NOMO-1 treated with dmso at 0.1 percent for 144 hours (cell line): Measurements from ENCODE around the gene FBXO41.

Experiments used
- DNase-seq: peaks from one replicate; lab custom pipeline; 2025; ENCODE audit not compliant: unreplicated experiment; lab: John Stamatoyannopoulos, UW

The FBXO41 gene, protein sequence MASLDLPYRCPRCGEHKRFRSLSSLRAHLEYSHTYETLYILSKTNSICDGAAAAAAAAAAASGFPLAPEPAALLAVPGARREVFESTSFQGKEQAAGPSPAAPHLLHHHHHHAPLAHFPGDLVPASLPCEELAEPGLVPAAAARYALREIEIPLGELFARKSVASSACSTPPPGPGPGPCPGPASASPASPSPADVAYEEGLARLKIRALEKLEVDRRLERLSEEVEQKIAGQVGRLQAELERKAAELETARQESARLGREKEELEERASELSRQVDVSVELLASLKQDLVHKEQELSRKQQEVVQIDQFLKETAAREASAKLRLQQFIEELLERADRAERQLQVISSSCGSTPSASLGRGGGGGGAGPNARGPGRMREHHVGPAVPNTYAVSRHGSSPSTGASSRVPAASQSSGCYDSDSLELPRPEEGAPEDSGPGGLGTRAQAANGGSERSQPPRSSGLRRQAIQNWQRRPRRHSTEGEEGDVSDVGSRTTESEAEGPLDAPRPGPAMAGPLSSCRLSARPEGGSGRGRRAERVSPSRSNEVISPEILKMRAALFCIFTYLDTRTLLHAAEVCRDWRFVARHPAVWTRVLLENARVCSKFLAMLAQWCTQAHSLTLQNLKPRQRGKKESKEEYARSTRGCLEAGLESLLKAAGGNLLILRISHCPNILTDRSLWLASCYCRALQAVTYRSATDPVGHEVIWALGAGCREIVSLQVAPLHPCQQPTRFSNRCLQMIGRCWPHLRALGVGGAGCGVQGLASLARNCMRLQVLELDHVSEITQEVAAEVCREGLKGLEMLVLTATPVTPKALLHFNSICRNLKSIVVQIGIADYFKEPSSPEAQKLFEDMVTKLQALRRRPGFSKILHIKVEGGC

DNA sequence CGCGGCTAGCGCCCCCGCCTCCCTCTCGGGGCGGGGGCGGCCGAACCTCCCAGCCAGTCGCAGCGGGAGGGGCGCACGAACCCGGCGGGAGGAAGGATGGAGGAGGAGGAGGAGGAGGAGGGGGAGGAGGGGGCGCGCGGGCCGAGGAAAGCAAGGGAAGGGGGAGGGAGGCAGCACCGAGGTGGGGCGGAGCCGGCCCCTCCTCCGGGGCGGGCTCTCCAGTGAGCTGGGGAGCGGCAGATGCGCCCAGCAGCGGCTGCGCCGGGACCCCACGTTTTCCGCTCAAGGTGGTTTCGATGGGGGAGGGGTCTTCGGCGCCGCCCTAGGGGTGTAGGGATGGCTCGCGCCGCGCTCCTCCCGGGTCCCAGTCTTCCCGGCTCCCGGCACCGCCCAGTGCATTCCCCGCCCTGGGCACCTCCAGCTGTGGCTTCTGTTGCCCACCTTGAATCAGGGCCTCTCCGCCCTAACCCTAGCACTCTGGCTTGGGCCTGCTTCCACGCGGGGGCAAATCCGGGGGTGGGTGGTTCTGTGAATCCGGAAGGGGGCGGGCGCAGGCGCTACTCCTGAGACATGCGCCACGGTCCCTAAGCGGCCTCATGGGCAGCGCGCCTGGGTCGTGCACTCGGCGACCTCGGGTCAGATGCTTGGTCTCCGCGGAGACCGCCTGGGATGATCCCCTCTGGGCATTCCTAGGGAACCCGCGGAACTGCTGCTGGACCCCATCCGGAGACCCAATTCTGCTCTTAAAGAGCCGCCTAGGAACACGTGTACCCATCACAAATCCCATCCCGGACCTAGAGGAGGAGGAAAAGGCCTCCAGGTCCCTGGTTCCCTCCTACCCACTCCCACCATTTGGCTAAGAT, at the start of gene FBXO41:
TSS of gene FBXO41 (minus strand) at position 183 of the 863 bp plus-strand sequence. CDS start 14,848 bp downstream, outside the sequence.
- peak; percentile 61 for DNase-seq

DNA sequence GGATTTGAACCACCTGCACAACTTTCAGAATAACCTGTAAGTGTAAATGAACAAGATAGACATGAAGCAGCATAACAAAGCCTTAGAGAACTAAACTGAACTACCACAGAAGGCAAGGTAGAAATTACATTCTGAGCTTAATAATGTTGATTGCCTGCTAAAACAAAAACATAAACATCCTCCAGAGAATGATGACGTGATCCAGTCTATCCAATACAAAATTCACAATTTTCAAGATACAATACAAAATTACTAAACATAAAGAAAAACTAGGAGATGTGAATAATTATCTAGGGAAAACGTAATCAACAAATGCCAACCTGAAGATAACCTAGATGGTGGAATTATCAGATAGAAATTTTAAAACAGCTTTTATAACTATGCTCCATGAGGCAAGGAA, 49.8 kb upstream of the FBXO41 start:
- DNase-seq: no peak

DNA sequence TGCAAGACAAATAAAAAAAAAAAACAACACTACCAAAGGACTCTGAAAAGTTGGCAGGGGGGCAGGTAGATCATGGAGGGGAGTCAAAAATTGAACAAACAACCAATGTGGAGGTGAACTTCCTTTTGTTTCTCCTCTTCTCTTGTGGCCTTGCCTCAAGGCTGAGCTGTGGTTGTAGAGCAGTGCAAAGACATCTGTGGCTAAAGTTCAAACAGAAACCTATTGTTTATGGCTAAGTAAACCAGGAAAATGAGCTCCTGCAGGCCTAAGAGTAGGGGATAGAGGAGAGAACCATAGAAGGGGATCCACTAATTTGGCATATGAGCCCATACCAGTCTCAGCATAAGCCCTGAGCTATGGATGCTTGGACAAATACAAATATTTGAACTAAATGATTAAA, 49.3 kb upstream of the FBXO41 start:
- no peak for DNase-seq

DNA sequence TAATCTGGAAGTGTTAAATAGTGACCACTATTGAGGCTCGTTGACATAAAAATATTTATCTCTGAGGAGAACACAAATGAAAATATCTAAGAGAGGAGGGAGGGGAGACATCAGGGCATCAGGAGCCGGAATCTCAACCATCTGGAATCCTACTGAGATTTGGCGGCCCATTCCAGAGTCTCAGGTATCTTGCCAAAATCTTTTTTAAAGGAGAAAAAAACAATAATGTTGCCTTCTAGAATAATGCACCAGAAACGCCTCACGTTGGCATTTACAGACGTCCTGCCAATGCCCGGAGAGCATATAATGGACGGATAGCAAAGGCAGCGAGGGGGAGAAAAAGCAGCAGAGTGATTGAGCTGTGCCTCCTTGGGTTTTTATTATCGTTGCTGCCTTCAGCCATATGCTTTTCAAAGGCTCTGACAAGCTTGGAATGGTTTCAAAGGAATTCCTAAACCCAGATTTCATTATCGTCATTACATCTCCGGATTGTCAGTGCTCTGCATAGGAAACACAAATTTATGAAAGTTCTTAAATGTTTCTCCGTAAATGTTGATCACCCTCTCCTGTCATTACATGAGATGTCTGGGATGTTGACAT, 39.9 kb upstream of the FBXO41 start:
- DNase-seq: no peak

DNA sequence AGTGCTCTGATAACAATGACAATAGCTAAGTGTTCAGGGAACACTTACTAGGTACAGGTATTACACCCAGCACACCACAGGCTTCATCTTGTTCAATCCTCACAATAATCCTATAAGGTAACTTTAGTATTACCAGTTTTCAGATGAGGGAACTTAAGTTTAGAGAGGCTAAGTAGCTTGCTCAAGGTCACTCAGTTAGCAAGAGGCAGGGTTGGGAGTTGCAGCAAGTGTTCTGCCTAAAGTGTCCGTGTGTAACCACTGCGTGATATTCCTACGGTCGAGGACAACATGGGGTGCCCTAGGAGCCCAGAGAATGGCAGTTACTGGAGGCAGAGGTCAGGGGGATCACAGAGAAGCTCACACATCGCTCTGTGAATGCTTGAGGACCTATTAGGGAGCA, 39.3 kb upstream of the FBXO41 start:
- no peak for DNase-seq

DNA sequence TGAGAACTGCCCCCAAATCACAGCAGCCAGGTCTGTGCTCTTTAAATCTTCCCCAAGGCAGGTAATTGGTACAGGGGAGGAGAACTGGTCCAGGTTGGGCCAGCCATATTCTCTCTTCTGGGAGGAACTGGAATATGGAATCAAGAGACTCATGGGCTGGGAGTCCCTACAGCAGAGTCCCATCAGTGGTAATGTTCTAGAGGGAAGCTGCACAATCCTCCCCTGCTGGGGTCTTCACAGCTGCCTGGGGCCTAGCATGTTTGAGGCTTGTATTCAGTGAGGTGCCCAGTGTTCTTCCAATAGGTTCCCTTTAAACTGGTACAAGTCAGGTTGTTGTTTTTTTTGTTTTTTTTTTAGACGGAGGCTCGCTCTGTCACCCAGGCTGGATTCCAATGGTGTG, 30.2 kb upstream of the FBXO41 start:
- no peak for DNase-seq

DNA sequence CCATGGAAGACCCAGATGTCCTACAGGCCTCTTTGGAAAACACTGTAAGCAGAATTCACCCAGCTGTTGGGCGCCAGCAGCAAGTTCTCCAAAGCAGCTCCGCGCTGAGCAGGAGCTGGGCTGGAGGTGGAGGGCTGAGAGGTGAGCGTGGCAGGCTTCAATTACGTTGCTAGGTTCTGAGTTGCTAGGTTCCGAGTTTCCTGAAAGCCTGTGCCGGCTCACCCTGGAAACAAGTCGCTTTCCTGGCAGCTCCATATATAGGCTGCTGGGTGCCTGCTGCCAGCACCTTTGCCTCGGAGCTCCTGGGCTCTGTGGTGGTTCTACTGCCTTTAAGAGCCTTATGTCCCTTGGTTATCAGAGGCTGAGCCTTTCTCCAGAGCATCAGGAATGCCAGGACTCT, 23.4 kb upstream of the FBXO41 start:
- DNase-seq: no peak

DNA sequence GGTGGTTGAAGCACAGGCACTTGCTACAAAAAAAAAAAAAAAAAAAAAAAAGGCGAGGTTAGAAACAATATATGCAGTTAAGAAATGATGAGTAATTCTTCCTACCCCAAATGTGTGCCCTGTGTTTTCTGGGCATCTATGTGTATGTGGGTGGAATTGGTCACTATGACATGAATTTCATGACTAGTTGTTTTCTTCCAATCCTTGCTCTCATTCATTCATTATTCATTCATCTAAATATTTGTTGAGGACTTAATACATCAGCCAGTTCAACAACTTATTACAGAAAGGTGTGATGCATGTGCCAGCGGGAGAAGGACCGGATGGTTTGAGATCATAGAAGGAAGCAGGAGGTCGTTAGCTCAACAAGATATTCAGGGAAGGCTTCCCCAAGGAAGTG, 17.4 kb upstream of the FBXO41 start:
- no peak for DNase-seq

DNA sequence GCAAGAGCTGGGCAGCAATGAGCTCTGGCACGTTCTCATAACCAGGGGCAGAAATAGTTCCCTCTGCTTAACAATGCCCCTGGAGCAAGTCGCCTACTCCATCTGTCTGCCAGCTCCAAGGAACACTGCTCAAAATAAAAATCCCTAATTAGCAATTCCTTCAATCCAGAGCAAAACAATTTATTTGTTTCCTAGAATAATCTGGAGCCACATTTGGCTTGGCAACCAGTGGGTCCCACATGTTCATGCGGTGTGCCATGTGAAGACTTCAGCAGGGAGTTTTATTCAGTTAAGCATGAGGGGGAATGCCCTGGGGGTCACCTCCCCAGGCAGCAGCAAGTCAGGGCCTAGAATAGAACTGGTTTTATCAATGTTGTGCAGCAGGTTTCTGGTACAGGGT, 16.6 kb upstream of the FBXO41 start:
- DNase-seq: no peak

DNA sequence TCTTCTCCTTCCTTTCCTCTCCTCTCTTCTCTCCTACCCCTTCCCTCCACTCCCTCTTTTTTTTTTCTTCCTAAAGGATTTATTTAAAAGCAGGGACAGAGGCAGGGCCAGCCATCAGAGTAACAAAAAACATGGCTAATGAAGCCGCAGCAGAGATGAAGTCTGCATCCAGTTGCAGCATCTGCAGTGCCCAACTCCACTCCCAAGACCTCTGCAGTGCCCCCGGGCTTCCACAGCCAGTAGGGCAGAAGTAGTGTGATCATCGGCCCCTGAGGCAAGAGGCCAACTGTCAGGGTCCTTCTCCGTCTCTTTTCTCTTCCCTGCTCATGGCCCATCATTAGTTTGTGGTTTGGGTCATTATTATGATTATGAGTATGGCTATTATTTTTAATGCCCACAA, 13.3 kb upstream of the FBXO41 start:
- no peak for DNase-seq

DNA sequence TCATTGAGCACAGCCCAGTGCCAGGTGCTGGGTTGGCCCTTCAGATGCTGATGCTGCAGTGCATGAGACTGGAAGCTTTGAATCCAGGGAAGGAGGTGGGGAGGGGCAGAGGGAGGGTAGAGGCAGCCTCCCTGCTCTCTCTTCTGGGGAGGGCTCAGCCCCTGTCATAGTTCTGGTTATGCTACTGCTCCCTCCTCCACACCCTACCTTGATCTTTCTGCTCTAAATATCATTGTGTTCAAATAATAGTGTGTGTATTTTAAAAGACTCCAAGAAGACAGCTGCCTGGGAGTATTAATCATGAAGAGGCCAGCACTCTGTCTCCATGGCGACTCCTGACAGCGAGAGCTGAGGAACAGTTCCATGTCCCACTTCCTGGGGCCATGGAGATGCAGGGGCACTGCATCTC, 12.9 kb upstream of the FBXO41 start:
- DNase-seq: no peak

DNA sequence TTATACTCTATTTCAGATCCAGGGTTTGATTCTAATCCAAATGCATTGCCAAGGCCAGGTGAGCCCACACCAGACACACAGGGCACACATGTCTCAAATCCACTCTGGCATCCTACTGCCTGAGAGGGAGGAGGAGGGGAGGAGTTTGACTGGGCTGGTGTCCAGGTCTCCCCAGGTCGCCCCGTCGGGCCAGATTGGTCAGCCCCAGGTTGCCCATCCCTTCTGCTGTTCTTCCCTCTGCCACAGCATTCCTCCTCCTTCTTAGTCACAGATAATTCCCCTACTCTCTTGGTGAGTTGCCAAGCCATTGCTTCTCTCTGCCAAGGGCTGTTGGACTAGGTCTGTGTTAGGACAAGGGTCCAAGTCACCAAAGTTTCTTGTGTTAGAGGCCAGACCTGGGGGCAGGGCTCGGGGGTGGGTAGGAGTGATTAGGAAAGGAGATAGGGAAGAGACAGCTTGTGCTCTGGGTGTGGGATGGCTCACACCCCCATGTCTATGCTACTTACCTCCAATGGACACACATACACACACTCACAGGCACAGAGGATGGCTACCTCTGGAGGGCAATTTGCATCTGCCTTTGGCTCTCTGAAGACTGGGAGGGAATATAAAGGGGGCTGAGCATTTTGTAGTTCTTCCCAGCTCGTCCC, 11.6 kb upstream of the FBXO41 start:
- DNase-seq: no peak

DNA sequence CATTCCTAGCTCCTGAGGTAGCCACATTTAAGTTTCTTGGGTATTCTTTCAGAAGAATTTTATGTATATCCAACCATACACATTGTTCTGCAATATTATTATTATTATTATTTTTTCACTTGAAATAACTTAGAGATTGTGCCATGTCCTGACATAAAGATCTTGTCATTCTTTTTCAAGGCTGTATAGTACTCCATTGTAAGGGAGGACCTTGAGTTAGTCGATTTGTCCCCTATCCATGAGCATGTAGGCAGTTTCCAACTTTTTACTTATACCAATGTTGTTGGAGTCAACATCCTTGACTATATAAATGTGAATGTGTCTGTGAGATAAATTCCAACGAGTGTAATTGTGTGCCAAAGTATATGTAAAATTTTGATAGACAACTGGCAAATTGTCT, 10.0 kb upstream of the FBXO41 start:
- DNase-seq: no peak

DNA sequence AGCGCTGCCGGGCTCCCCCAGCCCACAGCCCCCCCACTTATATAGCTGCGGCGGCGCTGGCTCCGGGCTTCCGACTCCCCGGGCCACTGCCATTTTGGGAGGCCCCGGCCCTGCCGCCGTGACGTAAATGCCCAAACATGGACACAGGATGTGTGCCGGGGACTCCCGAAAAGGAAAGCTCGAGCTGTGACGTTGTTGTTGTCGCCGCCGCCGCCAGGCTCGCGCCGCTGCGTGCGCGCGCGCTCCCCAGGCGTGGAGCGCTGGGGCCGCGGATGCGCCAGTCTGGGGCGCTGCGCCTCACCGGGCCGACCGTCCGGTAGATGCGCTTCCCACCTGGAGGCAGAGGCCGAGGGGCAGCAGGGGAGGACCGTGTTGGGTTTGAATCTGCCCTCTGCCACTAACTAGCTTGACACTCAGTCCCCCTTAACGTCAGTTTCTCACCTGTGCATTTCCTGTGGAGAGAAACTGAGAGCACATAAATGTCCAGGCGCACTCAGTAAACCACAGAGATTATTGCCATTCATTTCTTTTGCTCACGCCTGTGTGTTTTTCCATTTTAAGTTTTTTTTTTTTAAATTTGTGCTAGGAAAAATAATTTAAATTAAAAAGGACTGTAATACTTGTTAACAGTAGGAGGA, 9.4 kb upstream of the FBXO41 start, which contains the start of gene EGR4:
TSS of gene EGR4 (minus strand) at position 15 of the 638 bp plus-strand sequence. CDS start 231 bp downstream, outside the sequence.
- DNase-seq: peak; percentile 55

DNA sequence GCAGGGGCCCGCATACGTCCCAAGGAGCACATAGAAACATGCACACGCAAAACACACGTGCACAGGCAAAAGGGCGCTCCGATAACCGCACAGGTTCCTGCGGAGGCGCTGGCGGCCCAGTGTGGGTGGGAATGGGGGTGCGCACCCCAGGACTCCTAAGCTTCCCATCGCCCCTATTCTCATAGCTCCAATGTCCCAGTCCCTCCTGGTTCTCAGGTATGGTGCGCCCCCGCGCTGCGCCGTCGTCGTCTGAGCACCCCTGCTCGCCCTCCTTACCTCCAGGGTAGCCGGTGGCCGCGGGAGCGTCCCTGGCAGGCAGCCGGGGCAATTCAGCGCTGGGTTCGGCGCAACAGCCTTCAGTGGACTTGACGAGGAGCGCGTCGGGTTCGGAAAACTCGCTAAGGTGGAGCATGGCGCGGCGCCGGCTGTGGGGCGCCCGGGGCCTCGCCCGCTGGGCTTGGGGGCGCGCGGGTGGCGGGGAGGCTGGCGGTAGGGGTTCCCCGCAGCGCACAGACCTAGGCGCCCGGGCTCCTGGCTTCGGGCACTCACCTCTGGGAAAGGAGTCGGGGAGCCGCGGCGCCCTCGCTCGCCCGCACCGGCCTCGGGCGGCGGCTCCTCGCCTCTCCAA, 8.7 kb upstream of the FBXO41 start:
- DNase-seq: no peak

DNA sequence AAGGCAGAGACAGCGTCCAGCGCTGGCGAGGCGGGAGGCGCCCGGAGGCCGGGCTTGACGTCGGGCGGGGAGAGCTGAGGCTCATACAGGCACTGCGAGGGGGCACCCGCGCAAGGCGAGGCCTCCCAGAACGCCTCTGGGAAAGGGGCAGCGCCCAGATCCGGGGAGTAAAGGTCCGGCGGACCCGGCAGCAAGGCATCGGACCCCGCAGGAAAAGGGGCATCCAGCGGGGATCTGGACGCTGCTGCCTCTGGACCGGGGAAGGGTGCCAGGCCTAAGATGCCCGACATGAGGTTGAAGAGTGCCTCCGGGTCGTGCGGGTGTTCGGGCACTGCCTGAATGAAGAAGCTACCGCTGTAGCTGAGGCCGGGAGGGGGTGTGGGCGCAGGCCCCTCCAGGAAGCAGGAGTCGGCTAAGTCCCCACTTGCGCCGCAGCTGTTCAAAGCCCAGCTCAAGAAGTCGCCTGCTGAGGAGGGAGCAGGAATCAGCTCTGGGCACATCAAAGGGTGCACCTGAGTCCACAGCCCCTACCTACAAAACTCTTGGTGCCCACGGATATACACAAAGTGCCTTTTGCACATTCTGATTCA, 8.1 kb upstream of the FBXO41 start:
- no peak for DNase-seq

DNA sequence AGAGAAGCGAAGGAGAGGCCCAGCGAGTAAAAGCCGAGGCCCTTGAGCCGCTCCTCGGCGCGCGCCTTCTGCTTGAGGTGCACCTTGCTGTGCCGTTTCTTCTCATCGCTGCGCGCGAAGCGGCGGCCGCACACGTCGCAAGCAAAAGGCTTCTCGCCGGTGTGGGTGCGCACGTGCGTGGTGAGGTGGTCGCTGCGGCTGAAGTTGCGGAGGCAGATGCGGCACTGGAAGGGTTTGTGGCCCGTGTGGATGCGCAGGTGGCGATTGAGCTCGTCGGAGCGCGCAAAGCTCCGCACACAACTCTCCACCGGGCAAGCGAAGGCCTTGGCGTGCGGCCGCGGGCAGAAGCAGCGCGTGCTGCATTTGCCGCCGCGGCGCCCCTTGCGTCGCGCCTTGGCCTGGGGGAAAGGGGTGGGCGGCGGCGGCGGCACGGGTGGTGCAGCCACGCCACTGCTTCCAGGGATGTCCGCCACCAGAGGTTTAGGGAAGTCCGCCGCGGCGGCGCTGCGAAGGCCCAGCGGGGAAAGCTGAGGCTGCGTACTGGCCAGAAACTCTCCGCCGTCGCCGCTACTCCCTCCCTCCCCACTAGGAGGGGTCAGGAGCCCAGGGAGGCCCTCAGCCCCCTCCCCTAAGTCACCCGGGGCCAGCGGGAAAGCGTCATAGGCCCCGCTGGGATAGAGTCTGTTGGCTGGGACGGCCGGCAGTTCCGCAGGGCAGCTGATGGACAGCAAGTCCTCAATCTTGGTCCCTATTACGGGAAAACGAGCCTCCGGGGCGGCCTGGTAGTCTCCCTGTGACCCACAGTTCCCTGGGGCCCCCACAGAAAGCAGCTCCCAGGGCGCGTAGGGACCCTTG, 7.4 kb upstream of the FBXO41 start:
- DNase-seq: no peak

DNA sequence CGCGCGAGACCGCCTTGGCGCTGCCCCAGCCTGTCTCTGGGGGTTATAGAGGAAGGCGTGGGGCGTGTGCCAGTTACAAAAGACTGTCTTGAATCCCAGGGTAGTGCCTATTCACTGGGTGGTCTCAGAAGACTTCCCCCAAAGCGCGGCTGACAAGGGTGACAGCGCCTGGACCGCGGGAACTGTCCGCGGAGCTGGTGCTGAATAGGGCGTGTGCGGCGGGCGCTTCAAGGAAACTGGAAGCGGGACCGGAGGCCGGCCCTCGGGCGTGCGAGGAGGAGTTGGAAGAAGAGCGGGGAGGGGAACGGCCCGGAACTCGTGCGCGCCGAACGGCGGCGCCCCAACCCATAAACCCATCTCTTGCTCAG, 6.8 kb upstream of the FBXO41 start:
- peak; percentile 67 for DNase-seq
